Measurements from ENCODE around the gene CHST15.

DNA sequence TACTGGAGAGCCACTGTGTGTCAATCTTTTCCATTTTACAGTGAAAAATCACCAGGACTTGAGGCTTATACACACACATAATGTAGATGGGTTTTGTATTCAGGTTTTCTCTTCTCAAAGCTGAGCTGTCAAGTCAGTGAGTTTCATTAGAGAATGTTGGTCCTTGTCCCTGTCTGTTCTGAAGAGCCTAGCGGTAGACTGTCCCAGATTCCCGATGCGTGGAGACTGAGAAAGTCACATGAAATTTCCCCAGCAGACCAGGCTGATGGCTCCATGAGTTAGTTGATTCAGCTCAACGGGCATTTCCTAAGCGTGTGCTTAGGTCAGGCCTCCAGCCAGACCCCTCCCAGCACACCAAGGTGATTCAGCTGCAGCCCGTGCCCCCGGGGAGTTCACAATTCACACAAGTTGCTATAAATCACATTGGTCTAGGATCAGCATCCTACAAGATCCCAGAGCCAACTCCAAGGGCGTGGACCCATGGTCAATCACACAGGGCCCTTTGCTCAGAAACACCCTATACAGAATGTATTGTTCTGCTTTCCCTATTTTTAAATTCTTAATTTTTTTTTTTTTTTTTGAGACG, 17.2 kb downstream of the CHST15 start:
- TF ChIP-seq, protein P1, sequence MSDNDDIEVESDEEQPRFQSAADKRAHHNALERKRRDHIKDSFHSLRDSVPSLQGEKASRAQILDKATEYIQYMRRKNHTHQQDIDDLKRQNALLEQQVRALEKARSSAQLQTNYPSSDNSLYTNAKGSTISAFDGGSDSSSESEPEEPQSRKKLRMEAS (IDR thresholded peaks at IDR 0.05), result no peak
- no peak for TF ChIP-seq TAF1 (conservative IDR thresholded peaks at IDR 0.05)
